IPS-11a (cell line): ENCODE data around the gene CAPN10.

Source experiments
- H3K4me3 ChIP-seq: one replicate; pipeline ENCODE4 v1.5.1; 2013; ENCODE audit warnings: low read depth, low read length, control low read depth

Gene CAPN10

DNA sequence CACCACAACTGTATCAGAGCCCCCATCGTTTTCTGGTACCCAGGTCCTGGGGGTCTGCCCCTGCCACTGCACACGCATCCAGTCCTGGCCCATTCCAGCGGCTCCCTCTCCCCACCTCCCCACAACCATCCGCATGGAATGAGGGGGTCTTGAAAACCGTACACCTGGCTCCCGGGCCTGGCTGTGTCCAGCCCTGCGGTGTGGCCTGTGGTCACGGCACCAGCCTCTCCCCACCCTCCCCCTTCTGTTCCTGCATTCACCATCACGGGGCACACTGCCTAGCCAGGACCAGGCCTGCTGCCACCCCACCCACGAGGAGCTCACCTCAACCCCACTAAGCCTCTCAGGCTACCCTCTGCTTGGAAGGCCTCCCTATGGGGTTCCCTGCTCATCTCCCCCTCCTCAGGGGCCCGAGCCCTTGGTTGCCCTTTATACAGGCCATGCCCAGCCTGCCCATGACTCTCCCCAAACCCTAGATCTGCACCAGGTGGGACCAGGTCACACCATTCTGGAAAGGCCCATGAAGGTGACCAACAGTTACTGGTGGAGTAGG is 50.1 kb downstream of the CAPN10 start:
- H3K4me3 ChIP-seq, result no peak overlapping the region

- no peak overlapping the region for H3K4me3 ChIP-seq
Observed at GRCh38 chr2:240637116-240637900, 50.8 kb downstream of the CAPN10 start.

- H3K4me3 ChIP-seq, result no peak overlapping the region
Observed at GRCh38 chr2:240637901-240638345, 51.4 kb downstream of the CAPN10 start.

- H3K4me3 ChIP-seq, result no peak overlapping the region
Observed at GRCh38 chr2:240638512-240639160, 52.1 kb downstream of the CAPN10 start.

- no peak overlapping the region for H3K4me3 ChIP-seq
Observed at GRCh38 chr2:240639566-240639965, 53.0 kb downstream of the CAPN10 start.

DNA sequence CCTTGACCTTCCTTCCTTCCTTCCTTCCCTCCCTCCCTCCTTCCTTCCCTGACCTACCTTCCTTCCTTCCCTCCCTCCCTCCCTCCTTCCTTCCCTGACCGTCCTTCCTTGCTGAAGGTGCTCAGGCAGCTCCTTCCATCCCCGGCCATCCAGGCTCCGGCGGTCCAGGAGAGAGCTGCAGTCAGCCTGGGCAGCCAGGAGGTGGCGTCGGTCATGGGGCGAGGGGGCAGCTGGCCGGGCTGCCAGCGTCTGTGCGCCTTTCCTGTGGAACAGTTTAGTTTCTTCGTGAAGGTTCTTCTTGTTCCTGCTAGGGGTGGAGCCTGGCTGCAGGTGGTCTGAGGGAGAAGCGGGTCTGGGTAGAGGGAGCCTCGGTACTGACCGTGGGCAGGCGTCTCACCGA is 54.4 kb downstream of the CAPN10 start:
- no peak overlapping the region for H3K4me3 ChIP-seq

GRCh38 chr2:240642061-240642805 is 55.7 kb downstream of the CAPN10 start:
- H3K4me3 ChIP-seq, result no peak overlapping the region

GRCh38 chr2:240642806-240643092 is 56.2 kb downstream of the CAPN10 start:
- H3K4me3 ChIP-seq, result no peak overlapping the region

DNA sequence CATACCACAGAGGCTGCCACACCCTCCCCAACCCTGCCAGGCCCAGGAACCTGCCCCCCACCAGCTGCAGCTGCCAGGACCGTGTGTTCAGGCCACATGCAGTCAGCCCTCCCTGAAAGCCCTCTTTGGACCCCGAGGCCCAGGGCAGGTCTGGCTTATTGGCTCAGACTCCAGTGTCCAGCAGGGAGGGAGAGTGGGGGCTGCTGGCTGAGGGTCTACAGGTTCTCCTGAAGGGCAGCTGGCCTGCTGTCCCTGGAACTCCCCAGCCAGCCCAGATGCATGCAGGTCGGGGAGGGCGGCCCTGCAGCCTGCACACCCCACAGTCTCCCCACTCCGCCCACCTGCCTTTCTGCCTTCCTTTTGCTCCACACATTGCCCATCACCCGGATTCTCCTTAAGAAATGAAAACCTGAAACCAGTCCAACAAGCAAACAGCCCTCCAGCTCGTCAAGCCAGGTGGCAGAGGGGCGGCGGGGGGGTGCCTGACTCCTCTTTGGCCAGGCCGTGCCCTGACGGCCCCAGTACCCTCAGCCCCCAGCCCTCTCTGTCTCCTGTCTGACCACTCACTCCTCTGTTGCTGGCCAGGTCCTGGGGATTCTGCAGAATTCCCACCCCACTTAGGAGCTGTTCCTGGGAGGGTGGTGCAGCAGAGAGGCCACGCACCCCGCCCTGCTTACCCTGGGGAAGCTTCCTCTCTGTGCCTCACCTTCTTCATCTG is 56.7 kb downstream of the CAPN10 start:
- no peak overlapping the region for H3K4me3 ChIP-seq

DNA sequence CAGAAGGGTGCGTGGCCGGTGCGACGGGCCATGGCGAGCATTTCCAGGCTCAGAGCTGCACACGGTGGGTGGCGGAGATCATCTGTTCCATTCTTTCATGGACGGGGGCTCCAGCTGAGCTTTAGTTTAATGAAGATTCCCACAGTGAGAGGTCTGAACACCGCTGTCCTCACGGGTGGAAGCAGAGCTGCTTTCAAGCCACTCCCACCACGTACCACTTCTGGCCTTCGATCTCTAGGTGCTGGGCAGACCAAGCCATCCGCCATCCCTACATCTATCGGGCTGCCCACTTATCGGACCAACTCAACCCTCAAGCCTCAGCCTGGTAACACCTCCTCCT is 57.2 kb downstream of the CAPN10 start:
- H3K4me3 ChIP-seq, result no peak overlapping the region

- no peak overlapping the region for H3K4me3 ChIP-seq
Observed at GRCh38 chr2:240644171-240644651, 57.7 kb downstream of the CAPN10 start.

DNA sequence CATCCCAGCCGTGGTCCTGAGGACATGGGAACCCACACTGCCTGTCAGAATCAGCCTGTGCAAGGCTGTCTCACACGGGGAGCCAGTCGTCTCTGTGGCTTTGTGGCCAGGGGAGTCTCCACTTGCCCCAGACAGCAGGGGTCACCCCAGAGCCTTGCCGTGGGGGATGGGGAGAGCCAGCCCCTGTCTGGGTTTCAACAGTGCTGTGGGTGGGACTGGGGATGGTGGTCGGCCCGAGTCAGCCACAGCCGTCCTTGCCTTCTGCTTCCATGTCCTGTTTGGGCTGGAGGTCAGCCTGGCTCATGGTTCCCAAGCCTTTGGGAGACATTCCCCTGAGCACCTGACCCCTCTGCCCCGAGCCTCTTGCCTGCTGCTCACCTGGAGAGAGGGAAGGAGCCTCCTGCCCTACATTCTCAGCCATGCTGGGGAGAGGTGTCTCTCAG is 58.3 kb downstream of the CAPN10 start:
- H3K4me3 ChIP-seq, result no peak overlapping the region

- H3K4me3 ChIP-seq, result no peak overlapping the region
Observed at GRCh38 chr2:240645346-240645745, 58.8 kb downstream of the CAPN10 start.

DNA sequence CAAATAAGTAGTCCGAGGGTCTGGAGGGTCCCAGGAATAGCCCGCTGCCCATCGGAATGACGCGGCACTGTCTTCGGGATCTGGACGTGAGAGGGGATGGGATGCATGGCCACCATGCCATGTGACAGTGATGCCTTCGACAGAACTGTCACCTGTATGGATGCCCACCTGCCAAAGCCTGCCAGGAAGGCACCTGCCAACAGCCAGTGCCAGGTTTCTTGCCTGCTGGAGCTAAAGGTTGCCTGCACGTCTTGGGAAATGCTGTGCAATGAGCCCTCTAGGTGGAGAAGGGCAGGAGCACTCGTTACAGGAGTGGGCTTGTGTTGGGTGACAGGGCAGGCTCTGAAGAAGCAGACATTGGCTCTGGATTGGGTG is 59.3 kb downstream of the CAPN10 start:
- no peak overlapping the region for H3K4me3 ChIP-seq

DNA sequence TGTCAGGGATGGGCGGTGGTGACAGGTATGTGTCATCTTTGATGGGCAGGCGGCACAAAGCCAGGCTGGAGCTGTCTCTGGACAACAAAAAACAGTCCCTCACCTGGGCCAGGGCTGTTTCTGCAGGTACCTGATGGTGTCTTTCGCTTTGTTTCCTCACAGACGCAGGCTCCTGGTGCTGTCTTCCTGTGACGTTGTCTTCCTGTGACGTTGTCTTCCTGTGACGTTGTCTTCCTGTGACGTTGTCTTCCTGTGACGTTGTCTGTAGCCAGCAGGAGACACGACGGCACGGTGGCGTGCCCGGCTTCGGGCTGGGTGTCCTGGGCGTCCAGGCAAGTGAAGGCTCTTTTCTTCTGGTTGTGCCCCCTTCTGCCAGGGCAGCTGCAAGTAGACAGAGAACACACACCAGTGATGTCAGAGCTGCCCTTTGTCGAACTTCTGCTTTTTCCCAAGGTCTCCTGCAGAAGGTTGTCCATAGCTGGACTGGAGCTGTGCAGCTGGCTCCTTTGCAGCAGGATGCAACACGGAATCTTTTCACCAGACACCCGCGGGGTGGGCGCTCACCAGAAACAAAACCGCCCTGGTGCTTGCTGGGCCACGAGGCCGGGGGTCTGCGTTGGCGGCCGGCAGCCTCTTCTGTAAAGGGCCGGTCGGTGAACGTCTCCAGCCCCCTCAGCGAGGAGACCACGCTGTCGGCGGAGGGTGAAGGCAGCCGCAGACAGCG is 59.8 kb downstream of the CAPN10 start:
- H3K4me3 ChIP-seq, result no peak overlapping the region

- H3K4me3 ChIP-seq, result no peak overlapping the region
Observed at GRCh38 chr2:240646900-240647502, 60.5 kb downstream of the CAPN10 start.

DNA sequence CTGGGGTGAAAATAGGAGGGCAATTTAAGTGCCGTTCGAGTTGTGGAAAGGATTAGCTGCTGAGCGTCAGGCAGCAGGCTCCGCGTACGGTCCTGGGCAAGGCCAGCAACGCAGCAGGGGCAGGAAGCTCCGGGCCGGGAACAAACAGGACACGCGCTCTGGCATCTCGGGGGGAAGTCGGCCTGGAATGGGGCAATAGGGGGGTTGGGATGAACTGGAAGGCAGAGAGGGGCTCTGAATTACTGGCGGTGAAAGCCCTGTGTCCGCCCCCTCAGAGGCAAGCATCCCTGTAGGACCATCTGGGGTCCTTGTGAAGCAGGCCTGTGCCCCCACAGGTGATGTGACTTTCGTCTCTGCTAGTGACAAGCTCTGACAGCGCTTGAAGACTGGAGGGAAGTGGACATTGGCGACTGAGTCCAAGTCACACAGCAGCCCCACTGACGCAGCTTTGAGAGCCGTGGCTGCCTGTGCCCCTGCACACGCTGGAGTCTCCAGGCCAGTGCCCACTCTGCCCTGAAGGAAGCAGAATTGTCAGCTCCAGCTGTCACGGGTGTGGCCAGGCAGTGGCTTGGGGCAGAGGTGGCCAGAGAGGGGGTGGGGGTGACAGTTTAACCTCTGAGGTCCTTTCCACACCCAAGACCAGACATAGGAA is 61.1 kb downstream of the CAPN10 start:
- H3K4me3 ChIP-seq, result no peak overlapping the region

DNA sequence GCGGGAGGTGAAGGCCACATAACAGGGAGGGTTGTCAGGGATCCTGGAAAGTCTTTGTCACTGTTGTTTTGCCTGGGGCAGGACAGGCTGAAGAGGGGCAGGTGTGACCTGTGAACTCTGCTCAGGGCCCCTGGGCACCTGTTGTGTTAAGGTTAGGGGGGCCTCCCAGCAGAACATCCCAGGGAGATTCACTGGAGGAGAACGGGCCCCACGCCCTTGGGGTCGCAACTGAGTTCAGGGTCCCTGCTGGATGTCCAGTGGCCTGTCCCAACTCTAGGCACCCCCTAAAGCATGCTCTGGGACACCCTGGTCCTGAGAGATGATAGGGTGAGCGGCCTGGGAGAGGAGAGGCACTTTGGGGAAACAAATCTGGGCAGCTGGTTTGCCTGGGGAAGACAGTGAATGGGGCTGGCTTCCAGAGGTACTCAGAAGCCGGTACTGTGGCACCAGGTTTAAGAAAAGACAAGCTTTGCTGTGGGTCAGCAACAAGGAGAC is 61.7 kb downstream of the CAPN10 start:
- H3K4me3 ChIP-seq, result no peak overlapping the region
